MM.1S (cell line): ENCODE measurements around the gene GJB4.

ENCODE experiments used
- CTCF ChIP-seq: fragments of 300-600 bp; sonication (generic); IDR thresholded peaks from 2 replicates; pipeline ENCODE4 v1.5.1; 2016; ENCODE audit warnings: antibody characterized with exemption, low read length, mixed read lengths
- EZH2 ChIP-seq: fragments of 300-600 bp; sonication (generic); optimal IDR thresholded peaks from 2 replicates; pipeline ENCODE3; 2017; ENCODE audit warnings: low read depth, mild to moderate bottlenecking, antibody characterized with exemption, low read length, mixed read lengths
- EZH2phosphoT487 ChIP-seq: fragments of 300-600 bp; sonication (generic); IDR thresholded peaks from 2 replicates; pipeline ENCODE4 v1.6.1; 2018; ENCODE audit warnings: antibody characterized with exemption, low read length

- TF ChIP-seq CTCF (no peak), EZH2phosphoT487 (no peak), EZH2 (no peak)
Observed at GRCh38 chr1:34744851-34745250, 14.7 kb upstream of the GJB4 start.
